Choroid plexus epithelial cell (primary cell): ENCODE measurements around the gene BRMS1L.

ENCODE experiments used
- DNase-seq: peaks from one replicate; pipeline ENCODE4 v3.0.0-alpha.2; 2010; ENCODE audit warnings: low read depth
- H3K4me3 ChIP-seq: 2 replicates; pipeline ENCODE4 v1.5.1; 2011; ENCODE audit warnings: low read depth, mild to moderate bottlenecking, control low read depth, low read length, moderate library complexity
- TF ChIP-seq, protein P1 (sequence below): conservative IDR thresholded peaks from 2 replicates; pipeline ENCODE4 v1.5.1; 2011; ENCODE audit warnings: low read depth, mild to moderate bottlenecking, control low read depth, inconsistent platforms, low read length, moderate library complexity

Gene BRMS1L

DNA sequence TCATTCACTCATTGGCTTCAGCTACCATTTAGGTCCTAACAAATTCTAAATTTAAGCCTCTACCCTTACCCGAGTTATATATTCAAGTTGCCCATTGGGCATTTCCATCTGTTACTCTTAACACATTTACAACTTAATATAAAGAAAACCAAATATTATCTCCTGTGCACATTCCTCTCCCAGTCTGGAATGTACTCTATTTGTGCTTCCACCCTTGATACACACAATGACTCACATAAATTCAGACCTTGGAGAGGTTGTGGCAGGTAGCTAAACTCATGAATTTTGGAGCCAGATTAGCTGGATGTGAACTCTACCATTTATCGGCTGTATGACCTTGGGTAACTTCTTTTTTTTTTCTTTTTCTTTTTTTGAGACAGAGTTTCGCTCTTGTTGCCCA, 51.1 kb downstream of the BRMS1L start:
- TF ChIP-seq, protein P1, sequence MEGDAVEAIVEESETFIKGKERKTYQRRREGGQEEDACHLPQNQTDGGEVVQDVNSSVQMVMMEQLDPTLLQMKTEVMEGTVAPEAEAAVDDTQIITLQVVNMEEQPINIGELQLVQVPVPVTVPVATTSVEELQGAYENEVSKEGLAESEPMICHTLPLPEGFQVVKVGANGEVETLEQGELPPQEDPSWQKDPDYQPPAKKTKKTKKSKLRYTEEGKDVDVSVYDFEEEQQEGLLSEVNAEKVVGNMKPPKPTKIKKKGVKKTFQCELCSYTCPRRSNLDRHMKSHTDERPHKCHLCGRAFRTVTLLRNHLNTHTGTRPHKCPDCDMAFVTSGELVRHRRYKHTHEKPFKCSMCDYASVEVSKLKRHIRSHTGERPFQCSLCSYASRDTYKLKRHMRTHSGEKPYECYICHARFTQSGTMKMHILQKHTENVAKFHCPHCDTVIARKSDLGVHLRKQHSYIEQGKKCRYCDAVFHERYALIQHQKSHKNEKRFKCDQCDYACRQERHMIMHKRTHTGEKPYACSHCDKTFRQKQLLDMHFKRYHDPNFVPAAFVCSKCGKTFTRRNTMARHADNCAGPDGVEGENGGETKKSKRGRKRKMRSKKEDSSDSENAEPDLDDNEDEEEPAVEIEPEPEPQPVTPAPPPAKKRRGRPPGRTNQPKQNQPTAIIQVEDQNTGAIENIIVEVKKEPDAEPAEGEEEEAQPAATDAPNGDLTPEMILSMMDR, result no peak
- H3K4me3 ChIP-seq, result no peak overlapping the region
- DNase-seq, result peak; percentile 65

DNA sequence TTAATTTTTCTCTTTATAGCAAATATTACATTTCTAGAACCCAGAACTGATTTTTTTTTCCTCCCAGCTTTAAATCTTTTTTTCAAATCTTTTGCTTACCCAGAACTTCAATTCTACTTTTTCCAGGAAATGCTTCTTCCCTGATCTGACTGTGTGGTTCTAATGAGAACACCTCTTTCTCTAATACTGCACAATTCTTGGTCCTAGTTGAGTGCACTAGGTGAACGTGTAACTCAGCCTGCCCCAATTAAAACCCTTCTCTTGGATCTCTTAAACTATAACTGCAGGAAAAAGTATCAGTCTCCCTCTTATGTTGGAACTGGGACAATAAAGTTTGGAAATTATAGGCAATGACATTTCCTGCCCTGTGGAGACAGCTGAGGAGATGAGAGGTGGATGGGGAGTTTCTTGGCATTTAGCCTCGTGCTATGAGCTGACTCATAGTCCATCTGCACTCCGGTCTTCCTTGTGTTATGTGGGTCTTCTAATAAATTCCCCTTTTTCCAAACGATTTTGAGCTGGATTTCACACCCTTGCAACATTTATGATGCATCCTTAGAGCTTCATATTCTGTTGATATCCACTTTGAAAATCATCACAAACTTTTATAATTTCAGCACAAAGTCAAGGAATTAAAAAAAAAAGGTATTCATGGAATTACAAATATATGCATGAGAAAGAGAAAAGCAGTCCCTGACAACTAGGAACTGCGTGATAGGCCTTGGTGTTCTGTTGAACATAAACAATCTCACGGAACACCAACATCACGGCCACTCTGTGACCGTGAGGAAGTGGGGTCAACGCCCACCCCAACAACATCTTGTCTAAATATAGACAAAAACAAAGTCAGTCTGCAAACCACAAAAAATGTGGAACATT, 52.4 kb downstream of the BRMS1L start:
- DNase-seq, result peak; percentile 96
- TF ChIP-seq, protein P1, result no peak
- no peak overlapping the region for H3K4me3 ChIP-seq

DNA sequence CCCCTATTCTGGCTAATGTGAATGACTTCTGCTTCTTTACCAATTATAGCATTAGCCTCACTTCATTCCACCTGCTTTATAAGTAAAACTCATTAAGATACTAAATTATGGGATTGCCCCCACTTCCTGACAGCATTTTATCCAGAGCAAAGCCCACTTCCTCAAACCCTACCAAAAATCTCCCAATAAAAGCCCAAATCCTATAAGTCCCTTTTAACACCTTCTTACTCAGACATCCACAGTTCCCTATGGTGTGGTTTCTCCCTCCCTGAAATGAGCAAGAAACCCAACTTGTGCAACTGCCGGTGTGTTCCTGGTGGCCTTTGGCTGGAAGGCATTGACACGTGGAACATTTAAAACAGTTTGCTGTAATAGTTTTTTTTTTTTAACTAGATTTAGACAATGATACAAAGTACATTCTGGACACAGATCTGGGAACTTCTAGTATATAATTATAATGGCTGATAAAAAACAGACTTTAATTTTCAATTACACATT, 53.1 kb downstream of the BRMS1L start:
- H3K4me3 ChIP-seq, result no peak overlapping the region
- TF ChIP-seq, protein P1, result no peak
- DNase-seq, result peak; percentile 71

DNA sequence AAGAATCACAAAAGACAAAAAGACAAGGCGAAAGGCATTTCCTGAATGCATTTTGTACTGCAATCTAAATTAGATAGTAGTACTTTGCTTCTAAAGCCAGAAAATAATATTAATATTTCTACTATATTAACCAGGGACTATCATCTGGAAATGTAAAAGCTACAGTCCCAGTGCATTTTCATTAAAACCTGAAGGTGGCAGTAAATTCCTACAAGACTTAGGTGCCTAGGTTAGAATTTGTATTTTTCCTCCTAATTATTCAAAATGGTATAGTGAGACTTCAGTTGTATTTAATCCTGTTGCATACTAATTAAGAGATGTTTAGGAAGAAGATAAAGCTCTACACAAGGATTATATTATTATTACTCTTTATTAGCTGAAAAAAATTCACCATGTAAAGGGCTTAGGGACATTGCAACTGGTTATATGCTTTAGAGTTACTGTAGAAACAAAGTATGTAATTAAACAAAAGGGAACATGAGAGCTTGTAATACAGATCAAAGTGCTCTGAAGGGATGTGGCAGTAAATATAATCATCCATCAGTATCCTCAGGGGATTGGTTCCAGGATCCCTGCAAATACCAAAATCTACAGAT, 53.6 kb downstream of the BRMS1L start:
- TF ChIP-seq, protein P1, result peak; percentile 57
- peak; percentile 63 for DNase-seq

DNA sequence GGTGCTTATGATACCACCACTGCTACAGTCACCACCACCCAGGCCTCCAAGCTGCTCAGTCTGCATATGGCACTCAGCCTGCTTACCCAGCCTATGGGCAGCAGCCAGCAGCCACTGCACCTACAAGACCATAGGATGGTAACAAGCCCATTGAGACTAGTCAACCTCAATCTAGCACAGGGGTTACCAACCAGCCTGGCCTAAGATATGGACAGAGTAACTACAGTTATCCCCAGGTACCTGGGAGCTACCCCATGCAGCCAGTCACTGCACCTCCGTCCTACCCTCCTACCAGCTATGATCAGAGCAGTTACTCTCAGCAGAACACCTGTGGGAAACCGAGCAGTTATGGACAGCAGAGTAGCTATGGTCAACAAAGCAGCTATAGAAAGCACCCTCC, 55.1 kb downstream of the BRMS1L start:
- TF ChIP-seq, protein P1, result no peak
- DNase-seq, result no peak
- H3K4me3 ChIP-seq, result no peak overlapping the region

More for the DNA sequence above, 53.6 kb downstream of the BRMS1L start:
- no peak overlapping the region for H3K4me3 ChIP-seq

DNA sequence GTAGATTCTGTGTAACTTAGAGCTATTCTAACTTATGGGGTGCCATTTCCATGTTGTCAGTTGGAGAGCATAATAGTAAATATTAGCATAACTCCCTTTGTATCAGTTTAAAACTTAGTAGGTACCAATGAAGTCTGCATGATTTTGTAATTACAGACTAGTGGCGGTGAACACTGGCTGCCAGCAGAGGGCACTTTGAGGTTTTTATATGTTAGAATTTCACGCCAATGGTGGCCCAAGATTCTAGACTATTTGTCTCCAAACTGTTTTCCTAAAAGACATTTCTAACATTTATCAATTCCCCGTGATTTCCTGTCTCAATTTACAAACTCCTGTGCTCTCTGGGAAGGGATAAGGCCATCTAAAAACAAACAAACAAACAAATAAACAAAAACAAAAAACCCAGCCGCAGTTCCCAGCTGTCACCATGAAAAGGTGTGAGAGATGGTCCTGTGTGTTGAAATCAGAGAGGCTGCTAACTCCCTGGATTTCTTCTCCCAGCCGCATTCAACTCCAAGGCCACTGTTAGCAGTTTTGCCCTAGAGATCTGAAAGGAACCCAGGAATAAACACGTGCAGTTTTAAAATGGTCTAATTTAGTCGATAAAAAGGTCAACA, 57.6 kb downstream of the BRMS1L start:
- DNase-seq, result peak; percentile 56
- TF ChIP-seq, protein P1, result peak; percentile 86
- H3K4me3 ChIP-seq, result no peak overlapping the region
